GM12872 (cell line): ENCODE data around the gene RAI14.

ENCODE experiments used
- TF ChIP-seq, protein P1 (sequence below): IDR thresholded peaks from 3 replicates; pipeline ENCODE4 v1.5.1; 2011; ENCODE audit warnings: low read depth, mild to moderate bottlenecking, low read length, moderate library complexity; ENCODE audit not compliant: insufficient read depth

The RAI14 gene

GRCh38 chr5:34831303-34831702 is 175.2 kb downstream of the RAI14 start:
- TF ChIP-seq, protein P1, sequence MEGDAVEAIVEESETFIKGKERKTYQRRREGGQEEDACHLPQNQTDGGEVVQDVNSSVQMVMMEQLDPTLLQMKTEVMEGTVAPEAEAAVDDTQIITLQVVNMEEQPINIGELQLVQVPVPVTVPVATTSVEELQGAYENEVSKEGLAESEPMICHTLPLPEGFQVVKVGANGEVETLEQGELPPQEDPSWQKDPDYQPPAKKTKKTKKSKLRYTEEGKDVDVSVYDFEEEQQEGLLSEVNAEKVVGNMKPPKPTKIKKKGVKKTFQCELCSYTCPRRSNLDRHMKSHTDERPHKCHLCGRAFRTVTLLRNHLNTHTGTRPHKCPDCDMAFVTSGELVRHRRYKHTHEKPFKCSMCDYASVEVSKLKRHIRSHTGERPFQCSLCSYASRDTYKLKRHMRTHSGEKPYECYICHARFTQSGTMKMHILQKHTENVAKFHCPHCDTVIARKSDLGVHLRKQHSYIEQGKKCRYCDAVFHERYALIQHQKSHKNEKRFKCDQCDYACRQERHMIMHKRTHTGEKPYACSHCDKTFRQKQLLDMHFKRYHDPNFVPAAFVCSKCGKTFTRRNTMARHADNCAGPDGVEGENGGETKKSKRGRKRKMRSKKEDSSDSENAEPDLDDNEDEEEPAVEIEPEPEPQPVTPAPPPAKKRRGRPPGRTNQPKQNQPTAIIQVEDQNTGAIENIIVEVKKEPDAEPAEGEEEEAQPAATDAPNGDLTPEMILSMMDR, result no peak

GRCh38 chr5:34832568-34832967 is 176.4 kb downstream of the RAI14 start:
- TF ChIP-seq, protein P1, result no peak

GRCh38 chr5:34833090-34833489 is 177.0 kb downstream of the RAI14 start:
- TF ChIP-seq, protein P1, result no peak

GRCh38 chr5:34833976-34834793 is 178.1 kb downstream of the RAI14 start:
- TF ChIP-seq, protein P1, result no peak

GRCh38 chr5:34834794-34835089 is 178.6 kb downstream of the RAI14 start:
- TF ChIP-seq, protein P1, result no peak

- TF ChIP-seq, protein P1, result no peak
Measured at GRCh38 chr5:34835664-34836063, 179.5 kb downstream of the RAI14 start.

GRCh38 chr5:34838785-34839714 is 182.9 kb downstream of the RAI14 start, which contains the start of gene TTC23L:
TSS of gene TTC23L (plus strand) at chr5:34839164. CDS start at chr5:34840672, 1,508 bp downstream.
- TF ChIP-seq, protein P1, result no peak
